HL-60/S4 (cell line): ENCODE results near the gene ULK4.
"Not testable (repeated sequence)": the region's sequence is repeated elsewhere in the genome, so short reads cannot be mapped to it uniquely, and the experiment has no call there.

Source experiments
- in situ Hi-C: fragments of 300-500 bp; cut with MboI; formaldehyde crosslinking; loops from 2 replicates; pipeline ENCODE4 v1.14.3; 2022; ENCODE audit warnings: low sequenced_read_pairs

ULK4 gene

DNA sequence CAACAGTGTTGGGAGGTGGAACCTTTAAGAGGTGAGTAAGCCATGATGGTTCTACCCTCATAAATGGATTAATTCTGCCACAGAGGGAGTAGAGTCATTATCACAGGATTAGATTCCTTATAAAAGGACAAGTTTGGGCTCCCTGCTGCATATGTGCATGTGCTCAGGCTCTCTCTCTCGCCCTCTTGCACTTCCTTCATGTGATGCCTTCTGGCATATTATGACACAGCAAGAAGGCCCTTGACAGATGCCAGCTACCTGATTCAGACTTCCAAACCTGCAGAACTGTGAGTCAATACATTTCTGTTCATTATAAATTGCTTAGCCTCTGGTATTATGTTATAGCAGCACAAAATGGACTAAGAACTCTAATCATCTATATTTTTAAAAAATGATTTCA is 557.3 kb downstream of the ULK4 start:
- in situ Hi-C loops = no loop called here

DNA sequence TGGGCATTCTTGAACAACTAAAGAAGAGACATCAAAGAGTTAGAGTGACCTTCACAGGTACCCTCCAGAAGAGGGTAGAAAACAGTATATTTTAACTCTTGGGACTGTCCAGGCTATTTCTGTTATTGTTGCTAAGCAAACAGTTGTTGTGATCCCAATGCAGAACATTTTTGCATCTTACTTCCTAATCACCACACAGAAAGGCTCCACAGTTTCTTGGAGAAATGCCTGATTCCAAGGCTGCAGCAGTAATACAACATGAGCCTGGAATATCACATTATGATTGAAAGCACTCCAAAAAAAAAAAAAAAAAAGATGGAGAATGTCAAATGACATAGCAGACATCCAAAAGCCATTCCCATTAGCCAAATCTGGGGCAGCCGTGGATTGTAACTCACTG is 567.0 kb downstream of the ULK4 start:
- in situ Hi-C loops = no loop called here

DNA sequence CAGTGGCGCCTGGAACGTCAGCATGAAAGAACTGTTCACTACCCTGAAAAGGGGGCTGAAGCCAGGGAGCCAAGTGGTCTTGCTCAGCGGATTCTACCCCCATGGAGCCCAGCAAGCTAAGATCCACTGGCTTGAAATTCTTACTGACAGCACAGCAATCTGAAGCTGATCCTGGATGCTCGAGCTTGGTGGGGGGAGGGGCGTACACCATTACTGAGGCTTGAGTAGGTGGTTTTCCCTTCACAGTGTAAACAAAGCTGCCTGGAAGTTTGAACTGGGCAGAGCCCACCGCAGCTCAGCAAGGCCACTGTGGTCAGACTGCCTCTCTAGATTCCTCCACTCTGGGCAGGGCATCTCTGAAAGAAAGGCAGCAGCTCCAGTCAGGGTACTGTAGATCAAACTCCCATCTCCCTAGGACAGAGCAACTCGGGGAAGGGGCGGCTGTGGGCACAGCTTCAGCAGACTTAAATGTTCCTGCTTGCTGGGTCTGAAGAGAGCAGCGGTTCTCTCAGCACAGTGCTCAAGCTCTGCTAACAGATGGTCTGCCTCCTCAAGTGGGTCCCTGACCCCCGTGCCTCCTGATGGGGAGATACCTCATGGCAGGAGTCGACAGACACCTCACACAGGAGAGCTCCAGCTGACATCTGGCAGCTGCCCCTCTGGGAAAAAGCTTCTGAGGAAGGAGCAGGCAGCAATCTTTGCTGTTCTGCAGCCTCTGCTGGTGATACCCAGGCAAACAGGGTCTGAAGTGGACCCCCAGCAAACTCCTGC is 591.0 kb downstream of the ULK4 start:
- in situ Hi-C loops = not testable (repeated sequence)

DNA sequence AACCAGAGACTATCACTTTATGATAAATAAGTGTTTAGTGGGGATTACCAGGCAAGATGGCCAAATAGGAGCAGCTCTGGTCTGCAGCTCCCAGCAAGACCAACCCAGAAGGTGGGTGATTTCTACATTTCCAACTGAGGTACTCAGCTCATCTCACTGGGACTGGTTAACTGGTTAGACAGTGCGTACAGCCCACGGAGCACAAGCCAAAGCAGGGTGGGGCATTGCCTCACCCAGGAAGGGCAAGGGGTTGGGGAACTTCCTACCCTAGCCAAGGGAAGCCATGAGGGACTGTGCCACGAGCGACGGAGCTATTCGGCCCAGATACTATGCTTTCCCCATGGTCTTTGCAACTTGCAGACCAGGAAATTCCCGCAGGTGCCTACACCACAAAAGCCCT is 591.6 kb downstream of the ULK4 start:
- in situ Hi-C loops = no loop called here

GRCh38 chr3:41369838-41370237 is 592.1 kb downstream of the ULK4 start:
- in situ Hi-C loops = no loop called here

- in situ Hi-C loops = no loop called here
Measured at GRCh38 chr3:41365973-41366372, 595.9 kb downstream of the ULK4 start.

- in situ Hi-C loops = no loop called here
Measured at GRCh38 chr3:41364736-41365135, 597.2 kb downstream of the ULK4 start.

GRCh38 chr3:41363830-41364523 is 597.9 kb downstream of the ULK4 start:
- in situ Hi-C loops = no loop called here

DNA sequence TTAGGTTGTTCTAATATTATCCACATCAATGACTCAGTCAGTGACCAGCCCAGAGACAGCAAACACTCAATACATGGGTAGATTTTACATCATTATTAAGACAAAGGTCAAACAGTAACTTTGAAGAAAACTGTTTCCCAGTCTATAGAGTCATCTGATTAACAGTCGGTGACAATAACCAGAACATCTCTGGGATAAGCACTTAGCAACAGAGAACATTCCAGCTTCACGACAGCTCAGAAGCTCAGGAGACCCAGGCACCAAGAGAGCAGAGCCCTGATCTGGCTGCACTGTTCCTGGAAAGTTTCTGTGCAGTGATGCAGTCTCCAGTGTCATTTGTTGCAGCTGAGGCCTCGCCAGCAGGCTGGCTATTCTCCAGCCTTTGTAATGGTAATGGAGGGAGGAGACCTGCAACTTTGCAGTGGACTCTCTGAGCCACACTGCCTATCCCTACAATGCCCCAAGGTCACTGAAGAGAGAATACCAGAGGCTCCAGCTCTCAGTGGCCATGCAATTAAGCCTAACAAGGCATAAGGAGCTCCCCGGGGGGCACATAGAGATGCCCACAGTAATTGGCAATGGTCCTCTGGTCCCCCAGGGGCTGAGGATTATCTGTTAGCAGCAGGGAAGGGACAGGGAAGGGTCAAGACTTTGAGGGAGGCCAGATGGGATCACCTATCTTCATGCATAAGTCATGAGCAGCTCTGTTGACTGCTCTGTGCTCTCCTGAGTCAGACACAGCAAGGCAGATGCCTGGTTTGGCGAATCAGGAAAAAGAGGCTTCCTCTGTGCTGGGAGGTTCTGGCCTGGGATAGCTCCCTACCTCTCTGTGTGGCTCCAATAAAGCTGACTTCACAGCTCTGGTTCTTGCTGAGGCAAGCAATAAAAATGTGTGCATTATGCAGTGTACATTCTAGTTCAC is 599.0 kb downstream of the ULK4 start:
- in situ Hi-C loops = no loop called here

- in situ Hi-C loops = no loop called here
Measured at GRCh38 chr3:41357271-41357670, 604.6 kb downstream of the ULK4 start.

- in situ Hi-C loops = no loop called here
Measured at GRCh38 chr3:41356775-41357174, 605.1 kb downstream of the ULK4 start.

GRCh38 chr3:41352510-41352909 is 609.4 kb downstream of the ULK4 start:
- in situ Hi-C loops = no loop called here

GRCh38 chr3:41350441-41350840 is 611.5 kb downstream of the ULK4 start:
- in situ Hi-C loops = no loop called here

DNA sequence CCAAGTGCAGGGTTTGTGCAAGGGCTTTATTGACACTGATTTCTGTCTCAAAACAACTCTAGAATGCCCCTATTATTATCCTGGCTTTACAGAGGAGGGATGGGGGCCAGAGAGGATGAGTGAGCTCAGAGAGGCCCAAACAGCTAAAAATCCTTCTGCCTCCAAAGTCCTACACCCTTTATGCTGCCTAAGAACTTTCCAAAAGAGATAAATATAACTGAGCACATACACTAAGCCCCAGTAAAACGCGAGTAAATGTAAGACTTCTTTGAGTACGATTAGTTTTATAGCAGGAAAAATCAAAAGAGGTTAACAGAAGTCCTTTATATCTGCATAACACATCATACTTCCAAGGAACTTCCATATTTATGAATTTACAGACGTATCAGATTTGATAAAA is 613.5 kb downstream of the ULK4 start:
- in situ Hi-C loops = no loop called here

DNA sequence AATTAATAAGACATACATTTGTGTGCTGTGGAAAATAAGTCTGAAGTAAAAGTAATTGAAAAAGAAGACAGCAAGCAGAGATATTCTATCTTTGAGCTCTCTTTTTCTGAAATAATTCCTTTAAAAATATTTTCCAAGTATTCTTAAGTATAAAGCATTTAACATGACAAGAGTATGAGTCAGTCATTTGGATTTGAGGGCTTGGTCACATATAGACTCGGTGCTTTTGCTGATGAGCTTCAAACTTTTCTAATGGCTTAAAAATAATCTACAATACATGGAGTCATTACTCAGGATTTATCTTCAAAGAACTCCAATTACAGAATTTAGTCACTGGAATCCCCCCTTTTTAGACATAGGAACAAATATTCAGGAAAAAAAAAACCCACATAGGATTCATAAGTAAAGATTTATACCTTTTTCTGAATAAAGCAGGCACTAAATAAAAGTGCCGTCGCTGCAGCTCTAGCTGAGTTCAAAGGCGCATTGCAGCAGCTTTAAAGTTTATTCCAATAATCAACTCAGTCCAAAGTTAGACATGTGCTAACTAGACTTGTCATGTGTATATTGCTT is 615.1 kb downstream of the ULK4 start:
- in situ Hi-C loops = no loop called here

- in situ Hi-C loops = no loop called here
Measured at GRCh38 chr3:41345788-41346187, 616.1 kb downstream of the ULK4 start.

GRCh38 chr3:41339758-41340157 is 622.1 kb downstream of the ULK4 start:
- in situ Hi-C loops = no loop called here

DNA sequence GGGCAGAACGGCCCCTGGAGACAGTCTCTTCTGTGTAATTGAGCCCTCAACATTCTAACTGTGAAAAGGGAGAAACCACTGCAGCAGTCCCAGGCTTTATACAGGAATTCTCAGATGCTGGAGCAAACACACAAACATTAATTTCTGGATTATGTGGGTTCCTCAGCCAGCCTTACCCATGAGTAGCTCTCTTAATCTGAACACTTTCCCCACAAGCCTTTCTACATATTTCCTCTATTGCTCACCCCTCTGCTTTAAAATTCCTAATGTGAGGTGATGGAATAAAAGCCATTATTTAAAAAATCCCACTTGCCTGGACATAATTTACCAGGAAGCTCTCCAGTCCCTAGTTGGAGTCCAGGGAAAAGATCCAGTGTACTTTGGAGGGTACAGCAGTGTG is 623.6 kb downstream of the ULK4 start:
- in situ Hi-C loops = no loop called here

DNA sequence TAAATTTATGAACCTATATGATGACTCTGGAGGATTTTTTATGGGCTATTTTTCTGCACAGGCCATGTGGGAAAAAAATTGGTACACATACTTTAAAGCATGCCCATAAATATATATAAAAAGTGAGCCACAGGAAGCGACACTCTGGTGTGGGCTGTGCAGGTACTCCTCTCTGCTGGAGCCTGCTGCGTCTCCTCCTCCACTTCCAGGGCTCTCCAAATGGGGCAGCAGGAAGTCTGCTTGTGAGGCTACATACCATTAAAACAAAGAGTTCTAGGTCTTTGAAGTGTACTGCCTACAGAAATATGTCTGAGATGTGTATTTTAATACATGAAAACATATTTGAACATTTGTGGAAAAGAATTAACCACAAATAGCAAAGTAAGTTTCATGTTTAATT is 627.5 kb downstream of the ULK4 start:
- in situ Hi-C loops = no loop called here

- in situ Hi-C loops = no loop called here
Measured at GRCh38 chr3:41331041-41331440, 630.9 kb downstream of the ULK4 start.

DNA sequence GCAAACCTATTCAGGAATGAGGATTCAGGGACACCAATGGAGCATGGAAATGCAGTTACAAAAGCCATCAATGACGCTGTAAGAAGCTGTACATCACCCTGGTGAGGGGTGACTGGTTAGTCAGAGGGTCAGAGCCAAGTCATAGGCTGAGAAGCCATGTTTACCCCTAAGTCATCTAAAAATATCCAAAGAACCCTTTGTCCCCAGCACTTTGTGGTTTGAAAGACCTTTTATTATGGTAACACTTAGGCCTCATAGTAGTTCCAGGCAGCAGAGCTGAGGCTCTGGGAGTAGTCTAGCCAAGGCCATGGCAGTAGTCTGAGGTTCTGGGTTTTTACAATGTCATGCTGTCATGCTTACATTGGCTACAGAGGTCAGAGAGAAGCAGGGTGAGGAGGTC is 631.4 kb downstream of the ULK4 start:
- in situ Hi-C loops = no loop called here
